K562 (cell line): ENCODE results near the gene GNG3. TPM values are rescaled to one million over a fixed set of nuclear protein-coding genes. Genes with fewer than 3 reads are reported as not detected.

Experiments
- CBFA2T3 ChIP-seq: fragments of 450-650 bp; IDR thresholded peaks from 2 replicates; pipeline ENCODE4 v1.6.1; 2017
- E2F3 ChIP-seq: fragments of 250-450 bp; sonication (Bioruptor Pico); IDR thresholded peaks from 2 replicates; pipeline ENCODE4 v1.4.0; 2020; ENCODE audit warnings: mild to moderate bottlenecking
- ETV1 ChIP-seq: fragments of 450-650 bp; conservative IDR thresholded peaks from 2 replicates; pipeline ENCODE4 v1.6.1; 2016; ENCODE audit warnings: missing genetic modification characterization, control low read depth, low read depth, missing compliant biosample characterization
- FOXA3 ChIP-seq, 2 experiments: fragments of 450-650 bp in 1 of 2; sonication (generic) in 1 of 2; formaldehyde crosslinking; IDR thresholded peaks in 1 of 2; conservative IDR thresholded peaks in 1 of 2; 2 replicates each; pipeline versions ENCODE4 v1.4.0 to v1.8.0; 2020 to 2022; ENCODE audit warnings: mild to moderate bottlenecking in 2 of 2, missing genetic modification reagents in 1 of 2
- HNRNPL ChIP-seq: fragments of 200-400 bp; formaldehyde crosslinking; IDR thresholded peaks from 2 replicates; pipeline ENCODE4 v1.6.1; 2017; ENCODE audit warnings: low read depth, mild to moderate bottlenecking, low read length
- PHF20 ChIP-seq: fragments of 450-650 bp; IDR thresholded peaks from 2 replicates; pipeline ENCODE4 v1.6.1; 2018; ENCODE audit not compliant: partially characterized antibody
- PYGO2 ChIP-seq: fragments of 450-650 bp; IDR thresholded peaks from 2 replicates; pipeline ENCODE4 v1.6.1; 2016; ENCODE audit warnings: mild to moderate bottlenecking, missing genetic modification characterization, moderate library complexity, missing compliant biosample characterization
- RBFOX2 ChIP-seq: fragments of 200-400 bp; formaldehyde crosslinking; IDR thresholded peaks from 2 replicates; pipeline ENCODE4 v1.6.1; 2017; ENCODE audit warnings: low read depth, mild to moderate bottlenecking, low read length, moderate library complexity
- RBM39 ChIP-seq: fragments of 200-400 bp; formaldehyde crosslinking; optimal IDR thresholded peaks from 2 replicates; pipeline ENCODE3; 2018; ENCODE audit warnings: low read depth, low read length
- ZFX ChIP-seq: sonication (generic); formaldehyde crosslinking; IDR thresholded peaks from 2 replicates; pipeline ENCODE4 v1.8.0; 2022; ENCODE audit warnings: mild to moderate bottlenecking, missing genetic modification reagents, moderate library complexity
- ZNF143 ChIP-seq: sonication (generic); formaldehyde crosslinking; IDR thresholded peaks from 2 replicates; pipeline ENCODE4 v1.9.0; 2022; ENCODE audit warnings: mild to moderate bottlenecking, missing genetic modification reagents
- ZNF436 ChIP-seq: fragments of 250-450, 450-650 bp; sonication (Bioruptor Pico); formaldehyde crosslinking; IDR thresholded peaks from 2 replicates; pipeline ENCODE4 v1.7.0; 2020; ENCODE audit warnings: mild to moderate bottlenecking
- polyA plus RNA-seq, 8 experiments: library from polyadenylated mRNA; depleted of rRNA in 4 of 8; stranded (reverse) in 5 of 8; unstranded in 3 of 8; fragments of >200 nt; fragmentation: Nextera tagmentation in 2 of 8; fragmentation: Illumina TruSeq in 1 of 8; extraction: Ambion mirVana in 2 of 8; extraction: Trizol in 1 of 8; gene quantifications; 2 replicates each; pipeline versions ENCODE4 v1.2.1 to v1.2.3, GENCODE V29; 2011 to 2014; ENCODE audit warnings: inconsistent platforms in 1 of 8, missing spikeins in 1 of 8
- total RNA-seq, 7 experiments: library from RNA; depleted of rRNA in 6 of 7; stranded (reverse); fragments of >200 nt in 6 of 7; fragmentation: Illumina TruSeq in 2 of 7; extraction: Trizol in 2 of 7; gene quantifications; 2 replicates each; pipeline versions ENCODE4 v1.2.1 to v1.2.3, GENCODE V29; 2011 to 2021; ENCODE audit warnings: low replicate concordance in 1 of 7
- TF ChIP-seq, protein P1 (sequence below): fragments of 450-650 bp; IDR thresholded peaks from 2 replicates; pipeline ENCODE4 v1.6.1; 2018; ENCODE audit not compliant: partially characterized antibody
- TF ChIP-seq, protein P2 (sequence below): sonication (generic); formaldehyde crosslinking; IDR thresholded peaks from 2 replicates; pipeline ENCODE4 v1.4.0; 2020; ENCODE audit warnings: mild to moderate bottlenecking, missing genetic modification reagents
- TF ChIP-seq, protein P3 (sequence below): fragments of 250-450 bp; sonication (Bioruptor Pico); IDR thresholded peaks from 2 replicates; pipeline ENCODE4 v1.8.0; 2022; ENCODE audit warnings: inconsistent platforms
- TF ChIP-seq, protein P4 (sequence below): fragments of 250-450 bp; sonication (Bioruptor Pico); IDR thresholded peaks from 2 replicates; pipeline ENCODE4 v1.8.0; 2021; ENCODE audit warnings: borderline replicate concordance, mild to moderate bottlenecking, moderate library complexity; ENCODE audit not compliant: poor library complexity, severe bottlenecking

Gene GNG3
- total and polyA plus RNA-seq, 9 of the 15 experiments (the other 6 are each of a cell fraction or from before 2014, with no cell fraction given): 0.07 TPM; not detected in 8

DNA sequence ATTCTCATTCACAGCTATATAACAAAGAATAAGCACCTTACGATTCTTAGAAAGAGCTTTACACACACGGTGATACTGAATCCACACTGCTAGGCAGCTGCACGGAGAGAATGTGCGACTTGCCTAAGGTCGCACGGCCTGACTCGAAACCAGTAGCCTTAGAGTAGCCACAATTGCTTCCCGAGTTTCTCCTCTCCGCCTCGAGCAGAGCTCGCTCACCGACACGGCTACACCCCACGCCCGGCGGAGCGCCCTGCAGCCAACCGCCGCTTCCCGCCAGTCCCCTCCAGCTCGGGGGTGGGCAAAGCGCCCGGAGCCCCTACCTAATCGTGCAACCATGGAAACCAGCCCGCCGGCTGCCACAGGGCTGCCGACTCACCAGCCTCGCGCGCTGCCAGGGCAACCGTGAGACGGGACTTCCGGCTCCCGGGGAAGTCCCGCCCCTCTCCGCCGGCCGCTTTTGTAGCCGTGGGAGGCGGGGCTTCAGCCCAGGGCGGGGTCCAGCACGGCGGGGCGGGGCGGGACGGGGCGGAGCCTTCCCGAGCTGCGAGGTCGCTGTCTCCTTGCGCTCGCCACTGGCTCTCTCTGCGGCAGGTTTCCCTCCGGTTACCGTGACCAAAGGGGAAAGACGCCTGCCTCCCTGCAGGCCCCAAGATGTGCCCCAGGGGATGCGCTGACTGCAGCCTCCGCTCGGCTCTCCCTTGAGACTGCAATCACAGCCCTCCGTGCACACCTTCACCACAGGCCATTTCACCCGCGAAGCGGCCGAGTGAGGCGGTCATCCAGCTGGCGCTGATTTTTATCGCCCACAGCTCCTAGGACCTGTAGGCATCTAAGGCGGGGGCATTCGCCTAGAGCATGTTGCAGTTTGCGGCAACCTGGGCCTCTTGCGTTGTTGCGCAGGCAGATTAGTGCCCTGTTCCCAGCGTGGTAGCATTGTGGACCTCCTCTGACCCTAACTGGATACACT, 1.3 kb upstream of the GNG3 start (continued):
- TF ChIP-seq, protein P1, sequence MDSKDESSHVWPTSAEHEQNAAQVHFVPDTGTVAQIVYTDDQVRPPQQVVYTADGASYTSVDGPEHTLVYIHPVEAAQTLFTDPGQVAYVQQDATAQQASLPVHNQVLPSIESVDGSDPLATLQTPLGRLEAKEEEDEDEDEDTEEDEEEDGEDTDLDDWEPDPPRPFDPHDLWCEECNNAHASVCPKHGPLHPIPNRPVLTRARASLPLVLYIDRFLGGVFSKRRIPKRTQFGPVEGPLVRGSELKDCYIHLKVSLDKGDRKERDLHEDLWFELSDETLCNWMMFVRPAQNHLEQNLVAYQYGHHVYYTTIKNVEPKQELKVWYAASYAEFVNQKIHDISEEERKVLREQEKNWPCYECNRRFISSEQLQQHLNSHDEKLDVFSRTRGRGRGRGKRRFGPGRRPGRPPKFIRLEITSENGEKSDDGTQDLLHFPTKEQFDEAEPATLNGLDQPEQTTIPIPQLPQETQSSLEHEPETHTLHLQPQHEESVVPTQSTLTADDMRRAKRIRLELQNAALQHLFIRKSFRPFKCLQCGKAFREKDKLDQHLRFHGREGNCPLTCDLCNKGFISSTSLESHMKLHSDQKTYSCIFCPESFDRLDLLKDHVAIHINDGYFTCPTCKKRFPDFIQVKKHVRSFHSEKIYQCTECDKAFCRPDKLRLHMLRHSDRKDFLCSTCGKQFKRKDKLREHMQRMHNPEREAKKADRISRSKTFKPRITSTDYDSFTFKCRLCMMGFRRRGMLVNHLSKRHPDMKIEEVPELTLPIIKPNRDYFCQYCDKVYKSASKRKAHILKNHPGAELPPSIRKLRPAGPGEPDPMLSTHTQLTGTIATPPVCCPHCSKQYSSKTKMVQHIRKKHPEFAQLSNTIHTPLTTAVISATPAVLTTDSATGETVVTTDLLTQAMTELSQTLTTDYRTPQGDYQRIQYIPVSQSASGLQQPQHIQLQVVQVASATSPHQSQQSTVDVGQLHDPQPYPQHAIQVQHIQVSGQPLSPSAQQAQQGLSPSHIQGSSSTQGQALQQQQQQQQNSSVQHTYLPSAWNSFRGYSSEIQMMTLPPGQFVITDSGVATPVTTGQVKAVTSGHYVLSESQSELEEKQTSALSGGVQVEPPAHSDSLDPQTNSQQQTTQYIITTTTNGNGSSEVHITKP: peak; percentile 13
- TF ChIP-seq ETV1 (0 out of 2 replicates have a peak, but pooled peaks have one; percentile 47), FOXA3 (CRISPR knock-in tag; conservative IDR thresholded peaks at IDR 0.05 in 1 of 2, IDR thresholded peaks at IDR 0.05 in 1 of 2) (peak in 1 of 2 experiments; percentile 39; a peak in 1 of 4 replicates), RBFOX2 (peak; percentile 69), ZNF436 (peak; percentile 51; the same call in 1 of the 2 replicates), PYGO2 (tag) (no peak), PHF20 (peak; percentile 19), HNRNPL (no peak), E2F3 (0 out of 2 replicates have a peak, but pooled peaks have one; percentile 37), CBFA2T3 (peak; percentile 7; the same call in 1 of the 2 replicates), ZFX (peak; percentile 64), ZNF143 (0 out of 2 replicates have a peak, but pooled peaks have one; percentile 33), RBM39 (no peak)
- TF ChIP-seq, protein P2, sequence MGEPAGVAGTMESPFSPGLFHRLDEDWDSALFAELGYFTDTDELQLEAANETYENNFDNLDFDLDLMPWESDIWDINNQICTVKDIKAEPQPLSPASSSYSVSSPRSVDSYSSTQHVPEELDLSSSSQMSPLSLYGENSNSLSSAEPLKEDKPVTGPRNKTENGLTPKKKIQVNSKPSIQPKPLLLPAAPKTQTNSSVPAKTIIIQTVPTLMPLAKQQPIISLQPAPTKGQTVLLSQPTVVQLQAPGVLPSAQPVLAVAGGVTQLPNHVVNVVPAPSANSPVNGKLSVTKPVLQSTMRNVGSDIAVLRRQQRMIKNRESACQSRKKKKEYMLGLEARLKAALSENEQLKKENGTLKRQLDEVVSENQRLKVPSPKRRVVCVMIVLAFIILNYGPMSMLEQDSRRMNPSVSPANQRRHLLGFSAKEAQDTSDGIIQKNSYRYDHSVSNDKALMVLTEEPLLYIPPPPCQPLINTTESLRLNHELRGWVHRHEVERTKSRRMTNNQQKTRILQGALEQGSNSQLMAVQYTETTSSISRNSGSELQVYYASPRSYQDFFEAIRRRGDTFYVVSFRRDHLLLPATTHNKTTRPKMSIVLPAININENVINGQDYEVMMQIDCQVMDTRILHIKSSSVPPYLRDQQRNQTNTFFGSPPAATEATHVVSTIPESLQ: peak; percentile 76; the same call in 1 of the 2 replicates
- TF ChIP-seq, protein P3, sequence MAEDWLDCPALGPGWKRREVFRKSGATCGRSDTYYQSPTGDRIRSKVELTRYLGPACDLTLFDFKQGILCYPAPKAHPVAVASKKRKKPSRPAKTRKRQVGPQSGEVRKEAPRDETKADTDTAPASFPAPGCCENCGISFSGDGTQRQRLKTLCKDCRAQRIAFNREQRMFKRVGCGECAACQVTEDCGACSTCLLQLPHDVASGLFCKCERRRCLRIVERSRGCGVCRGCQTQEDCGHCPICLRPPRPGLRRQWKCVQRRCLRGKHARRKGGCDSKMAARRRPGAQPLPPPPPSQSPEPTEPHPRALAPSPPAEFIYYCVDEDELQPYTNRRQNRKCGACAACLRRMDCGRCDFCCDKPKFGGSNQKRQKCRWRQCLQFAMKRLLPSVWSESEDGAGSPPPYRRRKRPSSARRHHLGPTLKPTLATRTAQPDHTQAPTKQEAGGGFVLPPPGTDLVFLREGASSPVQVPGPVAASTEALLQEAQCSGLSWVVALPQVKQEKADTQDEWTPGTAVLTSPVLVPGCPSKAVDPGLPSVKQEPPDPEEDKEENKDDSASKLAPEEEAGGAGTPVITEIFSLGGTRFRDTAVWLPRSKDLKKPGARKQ (CRISPR knock-in tag): no peak
- TF ChIP-seq, protein P4, sequence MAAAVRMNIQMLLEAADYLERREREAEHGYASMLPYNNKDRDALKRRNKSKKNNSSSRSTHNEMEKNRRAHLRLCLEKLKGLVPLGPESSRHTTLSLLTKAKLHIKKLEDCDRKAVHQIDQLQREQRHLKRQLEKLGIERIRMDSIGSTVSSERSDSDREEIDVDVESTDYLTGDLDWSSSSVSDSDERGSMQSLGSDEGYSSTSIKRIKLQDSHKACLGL (CRISPR knock-in tag): no peak
